ENCODE results near the gene MICAL2.

Gene MICAL2

DNA sequence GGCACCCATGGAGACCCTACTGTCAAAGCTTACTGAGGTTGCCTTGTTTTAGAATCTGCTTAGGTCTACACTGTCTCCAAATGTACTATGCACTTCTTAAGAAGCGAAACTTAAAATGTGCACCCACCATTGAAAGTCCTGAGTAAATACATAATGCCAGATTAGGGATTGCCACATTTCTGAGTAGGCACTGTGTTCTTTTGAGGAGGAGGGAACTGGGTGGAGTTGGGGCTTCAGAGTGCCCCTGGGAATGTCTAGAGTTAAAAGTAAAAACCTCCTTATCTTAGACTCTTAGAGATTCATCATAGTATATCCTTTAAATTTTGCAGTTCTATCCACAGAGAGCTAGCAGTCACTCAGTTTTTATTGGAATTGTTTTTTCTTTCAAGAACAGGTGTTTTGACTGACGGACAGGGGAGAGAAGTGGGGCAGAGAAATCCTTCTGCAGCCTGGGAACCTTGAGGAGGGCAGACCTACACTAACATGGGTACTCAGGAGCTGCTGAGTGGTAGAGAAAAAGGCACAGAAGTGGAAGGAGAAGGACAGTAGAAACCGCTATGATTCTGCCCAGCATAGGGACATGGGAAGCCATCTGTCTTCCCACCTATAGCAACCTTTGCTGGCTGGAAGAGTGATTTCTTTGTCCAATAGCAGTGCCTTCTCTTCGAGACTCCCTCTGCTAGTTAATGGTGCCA lies 33.4 kb upstream of the MICAL2 start:
- no peaks in the 10 kb centered on the region for H3K27me3 ChIP-seq (ENCODE audit: control insufficient read depth, insufficient read depth, low read length)
- H3K4me3 ChIP-seq (ENCODE audit: low read depth, low read length): no peak overlapping the region
- no peak overlapping the region for H3K4me2 ChIP-seq (ENCODE audit: low read length)
- TF ChIP-seq, protein P1, sequence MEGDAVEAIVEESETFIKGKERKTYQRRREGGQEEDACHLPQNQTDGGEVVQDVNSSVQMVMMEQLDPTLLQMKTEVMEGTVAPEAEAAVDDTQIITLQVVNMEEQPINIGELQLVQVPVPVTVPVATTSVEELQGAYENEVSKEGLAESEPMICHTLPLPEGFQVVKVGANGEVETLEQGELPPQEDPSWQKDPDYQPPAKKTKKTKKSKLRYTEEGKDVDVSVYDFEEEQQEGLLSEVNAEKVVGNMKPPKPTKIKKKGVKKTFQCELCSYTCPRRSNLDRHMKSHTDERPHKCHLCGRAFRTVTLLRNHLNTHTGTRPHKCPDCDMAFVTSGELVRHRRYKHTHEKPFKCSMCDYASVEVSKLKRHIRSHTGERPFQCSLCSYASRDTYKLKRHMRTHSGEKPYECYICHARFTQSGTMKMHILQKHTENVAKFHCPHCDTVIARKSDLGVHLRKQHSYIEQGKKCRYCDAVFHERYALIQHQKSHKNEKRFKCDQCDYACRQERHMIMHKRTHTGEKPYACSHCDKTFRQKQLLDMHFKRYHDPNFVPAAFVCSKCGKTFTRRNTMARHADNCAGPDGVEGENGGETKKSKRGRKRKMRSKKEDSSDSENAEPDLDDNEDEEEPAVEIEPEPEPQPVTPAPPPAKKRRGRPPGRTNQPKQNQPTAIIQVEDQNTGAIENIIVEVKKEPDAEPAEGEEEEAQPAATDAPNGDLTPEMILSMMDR (IDR thresholded peaks at IDR 0.05): no peak
- H3K9me3 ChIP-seq (ENCODE audit: control insufficient read depth, low read length): no peaks in the 10 kb centered on the region
- no peak overlapping the region for H3K27ac ChIP-seq
- H2AFZ ChIP-seq: no peak overlapping the region
- no peak overlapping the region for H3K9ac ChIP-seq
- H3K36me3 ChIP-seq (ENCODE audit: control insufficient read depth, insufficient read depth, low read length): no peaks in the 10 kb centered on the region
- H3K79me2 ChIP-seq: no peaks in the 10 kb centered on the region
- no peaks in the 10 kb centered on the region for H3K4me1 ChIP-seq

DNA sequence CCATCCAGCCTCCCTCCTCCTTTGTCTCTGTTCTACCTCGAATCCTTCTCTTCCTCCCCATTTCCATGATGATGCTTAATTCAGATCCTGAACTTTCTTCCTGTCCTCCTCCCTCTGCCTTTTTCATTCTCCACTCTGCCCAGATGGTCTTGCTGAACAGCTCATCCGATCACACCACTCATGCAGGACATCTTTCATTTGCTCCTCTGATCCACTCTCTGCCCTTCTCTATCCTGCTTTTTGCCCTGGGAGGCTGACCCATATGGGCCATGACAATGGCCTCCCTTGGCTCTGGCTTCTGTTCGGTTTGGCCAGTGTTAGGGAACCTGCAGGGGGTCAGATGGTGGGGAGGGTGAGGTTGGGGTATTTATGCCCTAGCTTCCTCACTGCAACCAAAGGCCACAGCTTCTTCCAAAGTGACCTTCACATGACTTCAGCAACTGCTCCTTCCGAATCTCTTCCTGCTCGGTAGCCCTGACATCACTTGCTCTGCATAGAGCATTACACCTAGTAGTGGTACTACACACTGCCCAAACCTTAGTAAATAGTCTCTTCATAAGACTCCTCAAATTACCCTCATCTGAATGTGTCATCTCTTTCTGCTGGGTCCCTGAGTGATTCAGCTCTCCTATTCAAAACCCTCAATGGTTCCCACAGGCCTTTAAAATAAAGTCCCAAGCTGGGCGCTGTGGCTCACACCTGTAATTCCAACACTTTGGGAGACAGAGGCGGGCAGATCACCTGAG lies 32.7 kb upstream of the MICAL2 start:
- H3K36me3 ChIP-seq (ENCODE audit: control insufficient read depth, insufficient read depth, low read length): no peaks in the 10 kb centered on the region
- H3K27ac ChIP-seq: no peak overlapping the region
- no peaks in the 10 kb centered on the region for H3K9me3 ChIP-seq (ENCODE audit: control insufficient read depth, low read length)
- no peak overlapping the region for H3K4me3 ChIP-seq (ENCODE audit: low read depth, low read length)
- H2AFZ ChIP-seq: no peak overlapping the region
- no peaks in the 10 kb centered on the region for H3K79me2 ChIP-seq
- H3K9ac ChIP-seq: no peak overlapping the region
- TF ChIP-seq, protein P1 (IDR thresholded peaks at IDR 0.05): no peak
- H3K27me3 ChIP-seq (ENCODE audit: control insufficient read depth, insufficient read depth, low read length): no peaks in the 10 kb centered on the region
- H3K4me2 ChIP-seq (ENCODE audit: low read length): no peak overlapping the region
- H3K4me1 ChIP-seq: no peaks in the 10 kb centered on the region

DNA sequence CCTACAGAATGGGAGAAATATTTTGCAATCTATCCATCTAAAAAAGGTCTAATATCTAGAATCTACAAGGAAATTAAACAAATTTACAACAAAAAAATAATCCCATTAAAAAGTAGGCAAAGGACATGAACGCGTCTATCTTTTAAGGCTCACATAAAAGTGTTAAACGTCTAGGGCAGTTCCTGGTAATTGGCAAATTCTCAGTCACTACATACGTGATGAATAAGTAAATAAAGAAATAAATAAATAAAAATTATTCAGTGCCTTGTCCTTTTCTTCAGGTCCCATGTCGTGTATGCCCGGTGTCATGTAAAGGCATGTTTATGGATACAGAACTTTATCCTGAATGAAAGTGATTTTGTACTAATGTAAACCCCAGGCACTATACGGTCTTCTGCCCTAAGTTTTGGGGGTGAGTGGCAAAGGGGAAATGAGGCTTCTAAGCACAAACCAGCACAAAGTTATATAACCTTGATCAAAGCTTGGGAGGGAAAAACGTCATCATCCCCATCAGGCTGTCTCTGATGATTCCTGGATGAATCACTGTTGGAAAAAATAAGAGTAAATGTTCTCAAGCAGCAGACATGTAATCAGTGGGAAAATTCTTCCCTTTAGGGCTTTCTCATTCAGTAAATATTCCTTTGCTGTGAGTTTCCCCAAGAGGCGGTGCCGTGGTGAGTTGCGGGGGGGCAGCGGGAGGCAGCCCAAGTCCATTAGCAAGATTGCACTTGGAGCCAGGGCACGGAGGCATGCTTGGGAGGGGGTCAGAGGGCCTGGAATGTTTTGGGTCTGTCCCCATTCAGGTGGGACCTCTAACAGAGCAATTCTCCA lies 30.4 kb upstream of the MICAL2 start:
- H3K9me3 ChIP-seq (ENCODE audit: control insufficient read depth, low read length): no peaks in the 10 kb centered on the region
- no peak overlapping the region for H2AFZ ChIP-seq
- TF ChIP-seq, protein P1 (IDR thresholded peaks at IDR 0.05): no peak
- no peak overlapping the region for H3K4me3 ChIP-seq (ENCODE audit: low read depth, low read length)
- no peak overlapping the region for H3K9ac ChIP-seq
- H3K4me1 ChIP-seq: no peaks in the 10 kb centered on the region
- no peak overlapping the region for H3K27ac ChIP-seq
- H3K27me3 ChIP-seq (ENCODE audit: control insufficient read depth, insufficient read depth, low read length): no peaks in the 10 kb centered on the region
- H3K36me3 ChIP-seq (ENCODE audit: control insufficient read depth, insufficient read depth, low read length): no peaks in the 10 kb centered on the region
- no peak overlapping the region for H3K4me2 ChIP-seq (ENCODE audit: low read length)
- H3K79me2 ChIP-seq: no peaks in the 10 kb centered on the region

GRCh38 chr11:12083380-12083779 lies 27.0 kb upstream of the MICAL2 start:
- Histone ChIP-seq H3K9ac (no peak overlapping the region), H2AFZ (no peak overlapping the region), H3K36me3 (ENCODE audit: control insufficient read depth, insufficient read depth, low read length) (no peaks in the 10 kb centered on the region), H3K4me2 (ENCODE audit: low read length) (no peak overlapping the region), H3K79me2 (no peaks in the 10 kb centered on the region), H3K9me3 (ENCODE audit: control insufficient read depth, low read length) (no peaks in the 10 kb centered on the region), H3K27me3 (ENCODE audit: control insufficient read depth, insufficient read depth, low read length) (no peaks in the 10 kb centered on the region), H3K4me1 (no peaks in the 10 kb centered on the region), H3K27ac (no peak overlapping the region), H3K4me3 (ENCODE audit: low read depth, low read length) (no peak overlapping the region)
- TF ChIP-seq, protein P1 (IDR thresholded peaks at IDR 0.05): no peak

All from parathyroid adenoma (tissue), 2 donors.